HG03135 (cell line): ENCODE results near the gene FARP2.
"Not testable (repeated sequence)": the region's sequence is repeated elsewhere in the genome, so short reads cannot be mapped to it uniquely, and the experiment has no call there.

Experiments
- ATAC-seq: cut with Tn5 transposase; IDR thresholded peaks from one replicate; pipeline ENCODE4 v1.9.1; 2021; ENCODE audit warnings: mild to moderate bottlenecking, moderate library complexity; ENCODE audit not compliant: unreplicated experiment

The FARP2 gene, protein sequence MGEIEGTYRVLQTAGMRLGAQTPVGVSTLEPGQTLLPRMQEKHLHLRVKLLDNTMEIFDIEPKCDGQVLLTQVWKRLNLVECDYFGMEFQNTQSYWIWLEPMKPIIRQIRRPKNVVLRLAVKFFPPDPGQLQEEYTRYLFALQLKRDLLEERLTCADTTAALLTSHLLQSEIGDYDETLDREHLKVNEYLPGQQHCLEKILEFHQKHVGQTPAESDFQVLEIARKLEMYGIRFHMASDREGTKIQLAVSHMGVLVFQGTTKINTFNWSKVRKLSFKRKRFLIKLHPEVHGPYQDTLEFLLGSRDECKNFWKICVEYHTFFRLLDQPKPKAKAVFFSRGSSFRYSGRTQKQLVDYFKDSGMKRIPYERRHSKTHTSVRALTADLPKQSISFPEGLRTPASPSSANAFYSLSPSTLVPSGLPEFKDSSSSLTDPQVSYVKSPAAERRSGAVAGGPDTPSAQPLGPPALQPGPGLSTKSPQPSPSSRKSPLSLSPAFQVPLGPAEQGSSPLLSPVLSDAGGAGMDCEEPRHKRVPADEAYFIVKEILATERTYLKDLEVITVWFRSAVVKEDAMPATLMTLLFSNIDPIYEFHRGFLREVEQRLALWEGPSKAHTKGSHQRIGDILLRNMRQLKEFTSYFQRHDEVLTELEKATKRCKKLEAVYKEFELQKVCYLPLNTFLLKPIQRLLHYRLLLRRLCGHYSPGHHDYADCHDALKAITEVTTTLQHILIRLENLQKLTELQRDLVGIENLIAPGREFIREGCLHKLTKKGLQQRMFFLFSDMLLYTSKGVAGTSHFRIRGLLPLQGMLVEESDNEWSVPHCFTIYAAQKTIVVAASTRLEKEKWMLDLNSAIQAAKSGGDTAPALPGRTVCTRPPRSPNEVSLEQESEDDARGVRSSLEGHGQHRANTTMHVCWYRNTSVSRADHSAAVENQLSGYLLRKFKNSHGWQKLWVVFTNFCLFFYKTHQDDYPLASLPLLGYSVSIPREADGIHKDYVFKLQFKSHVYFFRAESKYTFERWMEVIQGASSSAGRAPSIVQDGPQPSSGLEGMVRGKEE

DNA sequence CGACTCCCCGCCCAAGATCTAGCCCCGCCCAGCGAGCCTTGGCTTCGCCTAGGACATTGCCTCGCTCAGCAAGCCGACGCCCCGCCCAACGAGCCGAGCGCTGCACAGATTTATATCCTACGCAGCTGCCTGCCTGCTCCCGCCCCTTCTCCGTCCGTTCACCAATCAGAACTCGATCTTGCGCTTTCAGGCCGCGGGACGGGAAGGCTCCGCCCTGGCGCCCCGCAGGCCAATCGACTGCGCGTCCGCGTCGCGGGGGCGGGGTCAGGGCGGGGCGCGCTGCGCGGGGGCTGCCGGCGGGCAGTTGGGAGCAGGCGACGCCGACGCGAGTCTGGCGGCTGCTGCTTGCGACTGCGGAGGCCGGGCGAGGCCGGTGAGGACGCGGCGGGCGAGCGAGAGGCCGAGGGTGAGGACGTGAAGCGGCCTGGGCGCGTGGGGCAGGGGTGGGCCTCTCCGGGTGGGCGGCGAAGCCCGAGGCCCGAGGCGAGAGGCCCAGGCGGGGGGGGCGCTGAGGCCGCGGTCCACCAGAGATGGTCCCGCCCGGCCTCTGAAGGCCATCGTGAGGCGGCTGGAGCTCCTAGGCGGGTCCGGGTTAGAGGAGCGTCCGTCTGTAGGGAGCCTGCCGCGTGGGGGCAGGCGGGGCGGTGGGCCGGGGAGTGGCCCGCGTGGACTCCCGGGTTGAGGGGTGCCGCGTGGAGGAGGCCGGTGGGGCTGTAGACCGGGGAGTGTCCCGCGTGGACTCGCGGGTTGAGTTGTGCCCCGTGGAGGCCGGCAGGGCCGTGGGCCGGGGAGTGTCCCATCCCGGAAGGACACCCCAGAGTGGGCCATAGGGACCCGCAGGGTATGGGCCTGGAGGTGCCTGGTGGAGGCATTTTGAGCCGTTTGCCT lies at the start of gene FARP2:
FARP2 (plus strand) TSS at position 303 of the 888 bp plus-strand sequence. CDS start 16,823 bp downstream, outside the sequence.
- ATAC-seq: peak; percentile 81

DNA sequence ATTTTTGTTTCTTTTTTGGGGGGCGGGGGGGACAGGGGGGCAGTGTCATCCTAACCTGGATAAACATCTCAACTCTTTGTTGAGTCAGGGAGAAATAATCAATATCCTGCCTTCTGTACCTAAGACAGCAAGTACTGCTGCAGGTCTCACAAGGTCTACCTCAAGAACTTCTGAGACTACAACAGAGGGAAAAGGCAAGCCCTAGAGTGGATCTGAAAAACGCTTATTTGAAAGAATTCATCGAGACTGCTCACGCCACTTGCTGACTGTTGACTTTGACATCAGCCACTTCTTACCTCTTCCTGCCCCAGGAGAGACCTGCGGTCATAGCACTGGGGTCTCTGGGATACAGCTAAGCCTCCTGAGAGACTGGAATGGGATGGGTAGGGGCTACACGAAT lies 49.0 kb upstream of the FARP2 start:
- ATAC-seq: no peak

DNA sequence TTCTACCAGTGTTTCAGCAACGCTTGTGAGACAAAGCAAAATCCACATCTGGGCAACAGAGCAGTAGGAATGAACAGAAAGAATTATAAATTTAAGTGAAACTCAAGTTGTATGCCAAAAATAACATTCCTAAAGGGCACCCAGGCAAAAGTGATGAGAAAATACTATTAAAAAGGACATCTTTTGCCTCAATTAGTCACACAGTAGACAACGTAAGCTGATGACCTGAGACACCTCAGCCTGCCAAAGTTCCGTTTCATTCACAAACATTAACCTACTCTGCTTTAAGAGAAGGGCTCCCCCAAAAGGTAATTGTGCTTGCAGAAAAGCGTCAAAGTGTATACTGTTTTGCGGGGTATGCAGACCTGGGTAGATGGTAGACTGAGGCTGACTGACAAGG lies 47.8 kb upstream of the FARP2 start:
- ATAC-seq: no peak

DNA sequence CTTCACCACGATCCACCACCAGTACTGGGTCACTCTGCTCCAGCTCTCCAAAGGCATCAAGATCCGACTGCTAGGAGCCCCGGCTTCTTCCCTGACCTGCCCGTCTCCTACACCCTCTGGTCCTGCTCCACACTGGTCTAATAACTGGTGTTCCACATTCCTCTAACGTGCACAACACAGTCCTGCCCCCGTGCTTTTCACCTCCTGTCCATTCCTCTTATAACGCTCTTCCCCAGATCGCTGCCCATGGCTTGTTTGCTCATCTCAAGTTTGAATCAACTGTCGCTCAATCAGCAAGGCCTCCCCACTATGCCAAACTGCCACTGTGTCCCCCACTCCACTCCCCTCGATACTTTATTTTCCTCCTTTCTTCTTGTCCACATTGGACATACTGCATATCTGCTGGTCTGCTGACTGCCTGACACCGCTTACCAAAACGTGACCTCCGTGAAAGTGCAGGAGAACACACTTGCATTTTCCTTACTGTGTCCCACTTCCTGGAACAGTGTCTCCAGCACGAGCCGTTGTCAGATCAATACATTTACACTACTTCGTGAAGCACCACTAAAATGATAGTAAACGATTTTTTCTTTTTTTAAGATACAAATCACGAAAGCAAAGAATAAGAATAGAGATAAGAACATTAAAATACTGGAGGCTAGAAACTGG lies 47.1 kb upstream of the FARP2 start:
- no peak for ATAC-seq

DNA sequence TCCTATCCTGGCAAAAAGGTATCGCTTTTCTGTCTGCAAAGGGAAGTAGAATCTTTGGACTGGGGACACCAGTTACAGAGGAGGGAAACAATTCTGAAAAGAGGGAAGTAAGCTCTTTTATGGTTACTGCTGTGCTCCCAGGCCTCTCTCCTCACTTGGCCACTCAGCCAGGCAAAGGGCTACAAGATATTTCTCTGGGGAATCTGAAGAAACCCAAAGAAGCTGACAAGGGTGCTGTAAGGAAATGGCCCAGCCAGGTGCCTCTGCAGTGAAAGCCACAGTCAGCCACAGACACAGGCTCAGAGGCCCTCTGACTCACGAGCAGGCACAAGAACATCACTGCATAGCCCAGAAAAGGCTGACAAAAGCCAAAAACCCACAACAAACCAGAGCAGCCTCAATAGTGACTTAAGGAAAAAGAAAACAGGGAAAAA lies 46.4 kb upstream of the FARP2 start:
- ATAC-seq: peak; percentile 40

DNA sequence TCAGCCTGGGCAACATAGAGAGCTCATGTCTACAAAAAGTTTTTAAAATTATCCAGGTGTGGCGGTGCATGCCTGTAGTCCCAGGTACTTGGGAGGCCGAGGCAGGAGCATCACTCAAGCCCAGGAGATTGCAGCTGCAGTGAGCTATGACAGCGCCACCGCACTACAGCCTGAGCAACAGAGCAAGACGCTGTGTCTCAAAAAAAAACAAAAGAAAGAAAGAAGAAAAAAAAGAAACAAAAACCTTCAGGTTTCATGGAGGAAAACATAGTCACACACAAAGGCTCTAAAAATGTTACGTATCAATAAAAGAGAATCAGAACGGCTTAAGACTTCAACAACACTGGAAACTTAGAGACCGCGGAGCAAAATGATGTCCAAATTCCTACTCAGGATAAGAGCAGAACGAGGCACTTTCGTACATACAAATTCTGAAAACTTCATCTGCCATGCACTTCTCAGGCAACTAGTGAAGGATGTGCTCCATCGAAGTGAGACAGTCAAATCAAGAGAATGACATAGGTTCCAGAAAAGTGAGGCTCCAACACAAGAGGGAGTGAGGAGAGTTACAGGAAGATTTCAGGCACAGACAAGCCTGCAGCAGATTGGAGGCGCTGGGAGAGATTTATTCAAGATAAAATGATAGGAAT lies 45.0 kb upstream of the FARP2 start:
- ATAC-seq: no peak

DNA sequence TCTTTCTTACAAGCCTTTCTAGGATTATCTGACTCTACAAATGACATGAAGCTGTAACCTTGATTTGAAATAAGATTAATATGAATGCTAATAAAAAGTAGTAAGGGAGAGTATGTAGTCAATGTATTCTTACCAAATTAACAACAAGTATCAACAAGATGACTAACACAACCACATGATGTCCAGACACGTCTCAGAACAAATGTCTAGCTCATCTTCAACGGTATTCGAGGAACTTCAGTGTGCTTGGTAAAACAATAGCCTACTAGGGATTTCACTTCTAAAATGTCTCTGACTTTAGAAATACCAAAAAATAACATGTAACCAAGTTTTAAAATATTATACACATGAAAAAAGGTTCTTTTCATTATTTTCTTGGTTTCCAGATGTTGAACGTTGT lies 44.0 kb upstream of the FARP2 start:
- no peak for ATAC-seq

DNA sequence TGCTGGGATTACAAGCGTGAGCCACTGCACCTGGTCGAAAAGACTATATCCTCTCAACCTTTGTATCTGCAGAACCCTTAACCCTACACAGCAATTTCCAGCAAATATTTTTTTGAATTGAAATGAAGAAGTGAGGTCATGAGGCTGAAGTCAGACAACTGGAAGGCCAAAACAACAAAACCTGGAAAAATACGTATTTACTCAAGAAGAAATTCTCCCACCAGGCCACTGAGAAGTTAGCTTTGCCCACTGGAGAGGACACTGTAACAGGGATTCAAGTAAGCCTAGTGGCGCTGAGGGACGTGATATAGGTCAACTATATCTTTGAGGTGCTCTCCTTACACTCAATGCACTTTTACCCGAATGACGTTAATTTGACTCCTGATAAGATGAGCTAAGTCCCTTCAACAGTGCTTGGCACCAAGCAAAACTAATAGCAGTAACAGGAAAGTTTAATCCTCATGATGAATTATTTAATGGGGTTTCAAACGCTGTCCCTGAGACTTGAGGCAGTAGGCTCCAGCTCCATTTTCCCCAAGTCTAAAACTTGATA lies 42.5 kb upstream of the FARP2 start:
- ATAC-seq: no peak

DNA sequence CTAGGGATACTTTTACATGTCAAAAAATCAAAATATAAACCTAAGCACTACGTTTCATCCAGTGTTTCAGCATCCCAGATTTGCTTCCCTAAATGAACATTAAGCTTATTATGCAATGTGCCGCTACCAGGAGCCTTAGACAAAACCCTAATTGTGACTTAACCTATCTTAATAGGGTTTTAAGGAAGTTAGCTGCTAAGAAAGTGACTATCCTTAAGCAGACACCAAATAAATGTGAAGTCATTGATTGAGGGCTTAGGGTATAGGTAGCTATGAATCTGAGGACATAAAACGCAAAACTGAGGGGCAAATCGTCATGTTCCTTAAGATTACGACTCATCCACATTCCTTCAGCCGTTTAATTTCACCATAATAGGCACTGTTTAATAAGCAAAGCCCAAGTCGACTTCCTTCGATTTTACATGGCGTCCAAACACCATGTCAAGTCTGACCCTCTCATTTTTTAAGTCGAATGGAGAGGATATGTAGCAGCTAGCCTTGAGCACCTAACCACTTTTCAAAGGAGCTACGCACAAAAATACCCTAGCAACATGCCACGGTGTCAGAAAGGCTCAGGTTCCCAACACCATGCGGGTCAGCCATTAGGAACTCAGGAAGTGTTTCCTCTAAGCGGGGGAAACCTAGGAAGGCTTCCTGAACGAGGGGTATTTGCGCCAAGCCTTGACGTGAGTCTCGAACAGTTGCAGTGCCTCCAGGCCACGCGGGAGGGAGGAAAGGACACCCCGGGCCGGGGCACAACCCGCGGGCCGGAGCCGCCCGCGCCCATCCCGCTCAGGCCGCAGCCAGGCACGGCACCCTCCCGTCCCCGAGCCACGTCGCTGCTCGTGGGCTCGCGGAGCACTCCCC lies 41.6 kb upstream of the FARP2 start:
- ATAC-seq: no peak

DNA sequence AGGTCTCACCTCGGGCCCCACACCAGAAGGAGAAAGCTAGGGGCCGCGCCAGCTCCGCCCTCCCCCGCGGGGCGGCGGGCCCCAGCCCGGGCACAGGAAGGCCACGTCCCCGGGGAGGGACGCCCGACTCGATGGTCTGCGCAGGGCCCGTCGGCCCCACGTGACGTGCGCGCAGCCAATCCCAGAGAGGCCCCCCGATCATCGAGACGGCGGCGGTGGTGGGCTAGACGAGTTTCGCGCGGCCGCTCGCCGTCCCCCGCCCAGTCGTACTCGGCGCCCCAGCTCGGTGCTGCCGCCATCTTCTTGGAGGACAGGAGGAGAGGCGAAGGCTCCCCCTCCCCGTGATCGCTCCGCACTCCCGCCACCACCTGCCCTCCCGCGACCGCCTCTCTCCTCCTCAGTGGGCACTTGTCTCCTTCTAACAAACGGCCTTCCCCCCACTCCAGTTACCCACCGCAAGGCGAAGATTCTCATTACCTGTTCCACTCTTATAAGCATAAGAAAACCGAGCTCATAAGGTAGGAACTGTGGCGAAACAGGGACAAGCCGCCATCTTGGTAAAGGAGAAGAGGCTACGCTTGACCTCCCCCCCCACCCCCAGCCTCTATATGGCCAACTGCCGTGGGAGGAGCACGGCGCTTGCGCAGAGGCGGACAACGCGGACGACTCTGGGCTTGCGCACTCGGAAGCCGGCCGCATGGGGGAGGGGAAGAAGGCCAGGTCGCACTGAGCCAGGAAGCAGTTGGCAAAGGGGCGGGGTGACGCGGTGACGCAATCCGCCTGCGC lies 40.8 kb upstream of the FARP2 start, which contains the start of gene HDLBP:
HDLBP (minus strand) TSS at position 580 of the 786 bp plus-strand sequence. CDS start 48,803 bp downstream, outside the sequence.
- ATAC-seq: peak; percentile 69

DNA sequence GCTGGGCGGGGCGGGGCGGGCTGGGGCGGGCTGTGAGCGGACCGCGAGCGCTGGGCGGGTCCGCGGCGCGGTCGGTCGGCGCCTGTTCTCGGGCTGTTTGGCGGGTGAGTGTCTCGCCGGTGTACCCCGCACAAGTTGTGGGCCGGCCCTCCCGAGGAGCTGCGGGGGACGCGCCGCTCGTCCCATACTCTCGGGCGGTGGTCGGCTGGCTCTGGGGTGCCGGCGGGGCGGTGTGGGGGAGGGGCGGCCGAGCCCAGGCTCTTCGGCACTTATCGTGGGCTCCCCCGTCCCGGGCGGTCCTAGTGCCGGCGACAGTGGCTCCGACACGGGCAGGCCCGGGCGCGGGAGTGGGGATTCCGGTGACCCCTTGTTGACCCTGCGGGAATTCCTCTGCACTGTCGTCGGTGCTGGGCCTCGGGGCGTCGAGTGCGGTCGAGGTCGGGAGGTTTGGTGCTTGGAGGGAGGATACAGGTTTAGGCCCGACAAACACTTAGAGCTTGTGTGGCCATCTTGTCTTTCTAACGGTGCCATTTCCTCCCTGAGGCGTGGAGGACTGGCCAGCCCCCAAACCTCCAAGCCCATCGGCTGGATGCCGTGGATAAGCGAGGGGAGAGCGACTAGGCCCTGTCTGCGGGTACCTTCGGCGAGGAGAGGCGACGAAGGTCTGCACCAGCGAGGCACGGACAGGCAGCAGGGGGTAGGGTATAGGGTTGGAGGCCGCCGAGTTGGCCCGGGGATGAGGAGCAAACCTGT lies 40.0 kb upstream of the FARP2 start, which contains the start of gene SEPTIN2:
SEPTIN2 (plus strand) TSS at position 47 of the 753 bp plus-strand sequence. CDS start 8,308 bp downstream, outside the sequence.
- peak; percentile 42 for ATAC-seq

DNA sequence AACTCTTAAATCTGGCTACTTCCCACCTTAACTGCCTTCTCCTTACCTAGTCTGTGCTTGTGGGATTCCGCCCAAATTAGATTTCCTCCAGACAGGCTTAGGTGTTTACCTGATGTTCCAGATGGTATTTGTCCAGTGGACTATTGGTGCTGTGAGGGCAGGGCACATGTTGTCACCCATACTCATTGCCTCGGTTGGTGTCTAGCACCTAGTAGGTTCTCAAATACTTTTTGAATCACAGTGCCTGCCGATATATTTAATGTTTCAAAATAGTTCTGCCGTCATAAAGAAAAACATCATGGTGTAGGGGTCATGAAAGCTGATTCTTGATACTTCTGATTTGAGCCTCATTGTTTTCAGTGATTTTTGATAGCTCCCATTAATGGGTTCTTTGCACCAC lies 39.3 kb upstream of the FARP2 start:
- ATAC-seq: no peak

DNA sequence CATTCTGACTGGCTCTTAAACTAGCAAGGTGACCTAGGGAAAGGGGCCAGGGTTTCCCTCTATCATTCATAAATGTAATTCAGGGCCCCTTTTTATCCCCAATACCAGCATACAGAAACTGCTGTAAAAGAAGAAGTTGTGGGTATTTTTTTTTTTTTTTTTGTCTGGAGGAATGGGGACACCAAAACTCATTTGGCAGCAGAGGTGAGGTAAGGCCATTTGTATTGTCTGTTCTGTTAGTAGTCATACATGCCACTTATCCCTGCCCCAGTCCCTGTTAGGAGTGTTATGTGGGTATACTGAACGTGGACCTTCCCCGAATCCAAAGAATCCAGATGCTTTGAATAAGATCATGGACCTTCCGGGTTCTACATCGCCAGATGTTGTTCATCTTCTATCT lies 38.7 kb upstream of the FARP2 start:
- ATAC-seq: no peak

DNA sequence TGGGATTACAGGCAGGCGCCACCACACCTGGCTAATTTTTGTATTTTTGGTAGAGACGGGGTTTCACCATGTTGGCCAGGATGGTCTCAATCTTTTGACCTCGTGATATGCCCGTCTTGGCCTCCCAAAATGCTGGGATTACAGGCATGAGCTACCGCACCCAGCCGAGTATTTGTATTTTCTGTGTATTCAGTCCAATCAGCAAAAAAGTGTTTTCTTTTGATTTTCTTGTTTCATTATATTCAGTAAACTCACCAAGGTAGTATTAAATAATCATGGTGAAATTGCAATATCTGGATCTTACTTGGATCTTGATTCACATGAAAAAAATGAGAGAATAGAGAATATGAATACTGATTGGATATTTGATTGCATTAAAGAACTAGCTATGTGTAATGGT lies 37.3 kb upstream of the FARP2 start:
- ATAC-seq: not testable (repeated sequence)

DNA sequence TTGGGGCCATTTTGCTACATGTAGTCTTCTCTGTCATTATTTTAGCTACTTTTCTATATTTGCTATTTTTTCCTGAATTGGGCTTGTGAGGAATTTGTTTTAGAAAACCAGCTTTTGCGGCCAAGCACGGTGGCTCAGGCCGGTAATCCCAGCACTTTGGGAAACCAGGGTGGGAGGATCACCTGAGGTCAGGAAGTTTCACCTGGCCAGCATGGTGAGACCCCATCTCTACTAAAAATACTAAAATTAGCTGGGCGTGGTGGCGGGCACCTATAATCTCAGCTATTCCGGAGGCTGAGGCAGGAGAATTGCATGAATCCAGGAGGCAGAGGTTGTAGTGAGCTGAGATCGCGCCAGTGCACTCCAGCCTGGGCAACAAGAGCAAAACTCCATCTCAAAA lies 35.7 kb upstream of the FARP2 start:
- no peak for ATAC-seq

DNA sequence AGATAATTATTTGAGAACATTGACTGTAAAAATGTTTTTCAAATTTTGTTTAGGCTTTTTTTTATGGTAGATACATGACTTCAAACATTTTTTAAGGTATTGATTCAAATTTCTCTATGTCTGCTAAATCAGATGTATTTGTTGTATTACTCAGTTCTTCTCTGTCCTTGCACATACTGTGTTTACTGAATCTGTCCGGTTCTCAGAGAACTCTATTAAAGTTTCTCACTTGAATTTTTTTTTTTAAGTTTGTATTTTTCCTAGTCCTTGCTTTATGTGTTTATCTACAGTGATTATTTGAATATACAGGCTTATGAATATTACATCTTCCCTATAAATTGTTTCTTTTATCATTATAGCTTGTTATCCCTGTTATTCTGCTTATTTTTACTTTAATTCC lies 35.1 kb upstream of the FARP2 start:
- no peak for ATAC-seq
